Liver (tissue), 9 donors: ENCODE measurements around the gene CFAP65. TPM values are rescaled to one million over a fixed set of nuclear protein-coding genes. Genes with fewer than 3 reads are reported as not detected.

Source experiments
- DNase-seq: peaks from one replicate; pipeline ENCODE4 v3.0.0-alpha.2; 2017; ENCODE audit warnings: low spot score
- H3K27ac ChIP-seq, 2 donors: one replicate each; pipeline ENCODE4 v1.7.0; 2013; ENCODE audit warnings: inconsistent platforms in 2 of 2, low read length in 2 of 2, control low read depth in 1 of 2, low read depth in 1 of 2, mild to moderate bottlenecking in 1 of 2
- H3K27me3 ChIP-seq, 4 donors: one replicate each; pipeline versions ENCODE4 v1.6.1 to v1.7.0; 2013; ENCODE audit warnings: low read length in 3 of 4, inconsistent platforms in 1 of 4, mild to moderate bottlenecking in 1 of 4, moderate library complexity in 1 of 4; ENCODE audit not compliant: control insufficient read depth in 4 of 4, insufficient read depth in 4 of 4
- H3K36me3 ChIP-seq, 4 donors: one replicate each; pipeline versions ENCODE4 v1.6.1 to v1.7.0; 2013; ENCODE audit warnings: low read length in 3 of 4, mild to moderate bottlenecking in 3 of 4, low read depth in 1 of 4, moderate library complexity in 1 of 4; ENCODE audit not compliant: control insufficient read depth in 4 of 4, insufficient read depth in 3 of 4
- H3K4me1 ChIP-seq, 4 donors: one replicate each; pipeline versions ENCODE4 v1.6.1 to v1.7.0; 2013; ENCODE audit warnings: low read length in 3 of 4, mild to moderate bottlenecking in 3 of 4, moderate library complexity in 1 of 4; ENCODE audit not compliant: control insufficient read depth in 4 of 4, insufficient read depth in 4 of 4
- H3K4me3 ChIP-seq, 3 donors: one replicate each; pipeline versions ENCODE4 v1.6.1 to v1.7.0; 2013; ENCODE audit warnings: low read length in 3 of 3, control low read depth in 1 of 3, low read depth in 1 of 3, mild to moderate bottlenecking in 1 of 3
- H3K9ac ChIP-seq, 2 donors: one replicate each; pipeline ENCODE4 v1.7.0; 2013; ENCODE audit warnings: low read length in 2 of 2, mild to moderate bottlenecking in 2 of 2, moderate library complexity in 2 of 2, control low read depth in 1 of 2, low read depth in 1 of 2
- H3K9me3 ChIP-seq, 4 donors: one replicate each; pipeline versions ENCODE4 v1.6.1 to v1.7.0; 2013; ENCODE audit warnings: low read length in 3 of 4; ENCODE audit not compliant: control insufficient read depth in 4 of 4
- EGR1 ChIP-seq, 2 donors: IDR thresholded peaks; 2 replicates each; pipeline ENCODE4 v1.6.1; 2016 to 2018; ENCODE audit warnings: antibody characterized with exemption in 2 of 2, low read depth in 2 of 2
- FOXA1 ChIP-seq: IDR thresholded peaks from 2 replicates; pipeline ENCODE4 v1.6.1; 2016; ENCODE audit warnings: antibody characterized with exemption
- GABPA ChIP-seq, 2 donors: IDR thresholded peaks in 1 of 2; conservative IDR thresholded peaks in 1 of 2; 2 replicates each; pipeline ENCODE4 v1.6.1; 2016; ENCODE audit warnings: antibody characterized with exemption in 2 of 2, mild to moderate bottlenecking in 1 of 2, moderate library complexity in 1 of 2
- HNF4A ChIP-seq, 2 donors: conservative IDR thresholded peaks; 2 replicates each; pipeline ENCODE4 v1.6.1; 2016; ENCODE audit warnings: antibody characterized with exemption in 2 of 2, mild to moderate bottlenecking in 2 of 2
- HNF4G ChIP-seq: IDR thresholded peaks from 2 replicates; pipeline ENCODE4 v1.6.1; 2016; ENCODE audit warnings: antibody characterized with exemption
- JUND ChIP-seq, 2 donors: IDR thresholded peaks; 2 replicates each; pipeline ENCODE4 v1.6.1; 2016; ENCODE audit warnings: antibody characterized with exemption in 2 of 2
- SP1 ChIP-seq: IDR thresholded peaks from 2 replicates; pipeline ENCODE4 v1.6.1; 2018; ENCODE audit warnings: antibody characterized with exemption, mild to moderate bottlenecking
- YY1 ChIP-seq: IDR thresholded peaks from 2 replicates; pipeline ENCODE4 v1.6.1; 2016; ENCODE audit warnings: antibody characterized with exemption, mild to moderate bottlenecking
- WGBS: extraction: QIAGEN DNeasy Blood & Tissue Kit; methylation state at CpG from one replicate; pipeline ENCODE4 v1.1.7; 2013; 5-methylcytosine and 5-hydroxymethylcytosine counted together
- polyA plus RNA-seq, 2 donors: library from polyadenylated mRNA; stranded (reverse) in 1 of 2; unstranded in 1 of 2; fragments of 200-250 nt in 1 of 2; fragments of >200 nt in 1 of 2; fragmentation: Nextera tagmentation in 1 of 2; extraction: Ambion mirVana in 1 of 2; gene quantifications; one replicate each; pipeline versions ENCODE4 v1.2.1 to v1.2.3, GENCODE V29; 2013 to 2015
- total RNA-seq, 2 donors: library from RNA; depleted of rRNA; stranded (reverse); fragments of >200 nt; gene quantifications; one replicate each; pipeline ENCODE4 v1.2.3, GENCODE V29; 2014
- TF ChIP-seq, protein P1 (sequence below): IDR thresholded peaks from 2 replicates; pipeline ENCODE4 v1.6.1; 2016; ENCODE audit warnings: antibody characterized with exemption
- TF ChIP-seq, protein P2 (sequence below): IDR thresholded peaks from 2 replicates; pipeline ENCODE4 v1.6.1; 2016; ENCODE audit warnings: antibody characterized with exemption
- TF ChIP-seq, protein P3 (sequence below): IDR thresholded peaks from 2 replicates; pipeline ENCODE4 v1.6.1; 2016; ENCODE audit warnings: antibody characterized with exemption, mild to moderate bottlenecking
- donor health status: healthy.
- donor health status: healthy.
- donor health status: healthy.
- donor health status: healthy.
- donor health status: healthy.

The CFAP65 gene
- total and polyA plus RNA-seq, 4 donors = not detected

DNA sequence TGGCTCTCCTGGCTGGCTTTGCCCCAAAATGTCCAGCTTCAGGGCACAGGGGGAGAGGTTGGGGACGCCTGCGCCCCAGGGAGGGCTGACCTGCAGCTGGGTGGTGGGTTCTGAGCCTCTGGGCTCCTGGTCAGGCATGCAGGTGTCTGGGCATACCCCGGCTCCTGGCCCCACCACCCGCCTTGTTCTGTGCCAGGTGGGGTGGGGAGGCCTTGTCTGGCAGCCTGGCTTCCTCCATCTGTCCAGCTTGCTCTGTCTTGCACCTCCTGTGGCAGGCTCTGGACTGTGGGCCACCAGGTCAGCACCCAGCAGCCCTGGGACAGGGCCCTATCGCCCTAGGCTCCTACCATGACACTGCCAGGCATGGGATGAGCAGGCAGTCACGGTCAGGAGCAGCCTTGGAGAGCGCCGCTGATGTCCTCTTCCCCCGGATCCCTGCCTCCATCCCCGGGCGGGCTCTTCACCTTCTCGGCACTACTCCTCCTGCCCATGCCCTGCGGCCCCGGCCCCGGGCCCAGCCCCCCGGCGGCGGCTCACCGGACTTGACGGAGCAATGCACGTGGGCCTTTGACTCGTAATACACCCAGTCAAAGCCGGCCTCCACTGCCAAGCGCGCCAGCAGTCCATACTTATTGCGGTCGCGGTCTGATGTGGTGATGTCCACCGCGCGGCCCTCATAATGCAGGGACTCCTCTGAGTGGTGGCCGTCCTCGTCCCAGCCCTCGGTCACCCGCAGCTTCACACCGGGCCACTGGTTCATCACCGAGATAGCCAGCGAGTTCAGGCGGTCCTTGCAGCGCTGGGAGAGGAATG, 15.8 kb upstream of the CFAP65 start:
- Histone ChIP-seq H3K36me3 (peaks cover 0 to 6% (median 0%) of the 10 kb centered on the region in 4 donors), H3K27ac (no peak overlapping the region), H3K4me3 (no peak overlapping the region), H3K9ac (no peak overlapping the region), H3K27me3 (peaks cover 0 to 3% (median 0%) of the 10 kb centered on the region in 4 donors), H3K9me3 (no peaks in the 10 kb centered on the region), H3K4me1 (peaks cover 12 to 40% (median 29%) of the 10 kb centered on the region in 4 donors)
- 61% methylated on average over 40 of the region's 40 CpGs for WGBS
- DNase-seq = no peak
- no peak for TF ChIP-seq FOXA1
- no peak for TF ChIP-seq SP1
- no peak for TF ChIP-seq JUND (IDR thresholded peaks at IDR 0.05)
- TF ChIP-seq EGR1 (IDR thresholded peaks at IDR 0.05; ENCODE audit: low read depth in 2 of 2) = no peak
- TF ChIP-seq, protein P1, sequence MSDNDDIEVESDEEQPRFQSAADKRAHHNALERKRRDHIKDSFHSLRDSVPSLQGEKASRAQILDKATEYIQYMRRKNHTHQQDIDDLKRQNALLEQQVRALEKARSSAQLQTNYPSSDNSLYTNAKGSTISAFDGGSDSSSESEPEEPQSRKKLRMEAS = no peak
- no peak for TF ChIP-seq HNF4G

DNA sequence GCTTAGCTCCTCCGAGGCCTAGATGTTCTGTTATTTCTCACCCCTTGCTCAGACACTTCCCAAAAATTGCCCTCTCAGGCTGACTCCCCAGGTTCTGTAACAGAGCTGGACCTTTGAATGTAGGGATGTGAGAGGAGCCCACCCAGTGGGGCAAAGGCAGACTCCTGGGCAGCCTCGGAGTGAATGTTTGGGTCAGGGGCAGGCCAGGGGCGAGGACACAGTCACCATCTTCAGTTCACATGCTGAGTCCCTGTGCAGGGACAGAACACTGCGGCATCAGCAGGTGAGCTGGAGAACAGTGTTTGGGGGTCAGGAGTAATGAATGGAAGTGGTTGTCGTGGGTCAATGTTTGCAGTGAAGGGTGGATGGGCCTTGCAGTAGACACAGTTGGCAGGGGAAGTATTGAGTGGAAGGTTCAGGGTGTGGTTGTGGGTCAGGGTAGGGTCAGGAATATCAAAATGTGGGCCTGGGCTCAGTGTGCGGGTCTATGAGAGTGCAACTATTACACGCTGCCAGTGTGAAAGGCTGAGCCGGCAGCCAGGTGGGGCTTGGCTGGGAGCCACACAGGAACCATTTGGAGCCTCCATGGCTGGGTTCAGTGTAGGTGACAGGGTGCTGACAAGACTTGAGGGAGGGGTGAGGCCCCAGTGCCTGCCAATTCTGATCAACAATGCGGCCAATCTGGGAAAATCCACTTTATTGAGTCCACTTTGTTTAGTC, 15.0 kb upstream of the CFAP65 start:
- Histone ChIP-seq H3K9ac (no peak overlapping the region), H3K27ac (no peak overlapping the region), H3K4me3 (no peak overlapping the region), H3K27me3 (peaks cover 0 to 3% (median 0%) of the 10 kb centered on the region in 4 donors), H3K9me3 (no peaks in the 10 kb centered on the region), H3K36me3 (peaks cover 0 to 6% (median 0%) of the 10 kb centered on the region in 4 donors), H3K4me1 (peaks cover 12 to 40% (median 29%) of the 10 kb centered on the region in 4 donors)
- WGBS = 64% methylated on average over 9 of the region's 9 CpGs
- DNase-seq = no peak
- TF ChIP-seq HNF4A (conservative IDR thresholded peaks at IDR 0.05) = no peak
- TF ChIP-seq, protein P2, sequence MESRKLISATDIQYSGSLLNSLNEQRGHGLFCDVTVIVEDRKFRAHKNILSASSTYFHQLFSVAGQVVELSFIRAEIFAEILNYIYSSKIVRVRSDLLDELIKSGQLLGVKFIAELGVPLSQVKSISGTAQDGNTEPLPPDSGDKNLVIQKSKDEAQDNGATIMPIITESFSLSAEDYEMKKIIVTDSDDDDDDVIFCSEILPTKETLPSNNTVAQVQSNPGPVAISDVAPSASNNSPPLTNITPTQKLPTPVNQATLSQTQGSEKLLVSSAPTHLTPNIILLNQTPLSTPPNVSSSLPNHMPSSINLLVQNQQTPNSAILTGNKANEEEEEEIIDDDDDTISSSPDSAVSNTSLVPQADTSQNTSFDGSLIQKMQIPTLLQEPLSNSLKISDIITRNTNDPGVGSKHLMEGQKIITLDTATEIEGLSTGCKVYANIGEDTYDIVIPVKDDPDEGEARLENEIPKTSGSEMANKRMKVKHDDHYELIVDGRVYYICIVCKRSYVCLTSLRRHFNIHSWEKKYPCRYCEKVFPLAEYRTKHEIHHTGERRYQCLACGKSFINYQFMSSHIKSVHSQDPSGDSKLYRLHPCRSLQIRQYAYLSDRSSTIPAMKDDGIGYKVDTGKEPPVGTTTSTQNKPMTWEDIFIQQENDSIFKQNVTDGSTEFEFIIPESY = no peak
- no peak for TF ChIP-seq JUND (IDR thresholded peaks at IDR 0.05)
- no peak for TF ChIP-seq YY1
- TF ChIP-seq EGR1 (IDR thresholded peaks at IDR 0.05; ENCODE audit: low read depth in 2 of 2) = no peak
- no peak for TF ChIP-seq SP1
- TF ChIP-seq FOXA1 = no peak
- no peak for TF ChIP-seq GABPA (IDR thresholded peaks at IDR 0.05 in 1 of 2, conservative IDR thresholded peaks at IDR 0.05 in 1 of 2)
- no peak for TF ChIP-seq HNF4G
- TF ChIP-seq, protein P3, sequence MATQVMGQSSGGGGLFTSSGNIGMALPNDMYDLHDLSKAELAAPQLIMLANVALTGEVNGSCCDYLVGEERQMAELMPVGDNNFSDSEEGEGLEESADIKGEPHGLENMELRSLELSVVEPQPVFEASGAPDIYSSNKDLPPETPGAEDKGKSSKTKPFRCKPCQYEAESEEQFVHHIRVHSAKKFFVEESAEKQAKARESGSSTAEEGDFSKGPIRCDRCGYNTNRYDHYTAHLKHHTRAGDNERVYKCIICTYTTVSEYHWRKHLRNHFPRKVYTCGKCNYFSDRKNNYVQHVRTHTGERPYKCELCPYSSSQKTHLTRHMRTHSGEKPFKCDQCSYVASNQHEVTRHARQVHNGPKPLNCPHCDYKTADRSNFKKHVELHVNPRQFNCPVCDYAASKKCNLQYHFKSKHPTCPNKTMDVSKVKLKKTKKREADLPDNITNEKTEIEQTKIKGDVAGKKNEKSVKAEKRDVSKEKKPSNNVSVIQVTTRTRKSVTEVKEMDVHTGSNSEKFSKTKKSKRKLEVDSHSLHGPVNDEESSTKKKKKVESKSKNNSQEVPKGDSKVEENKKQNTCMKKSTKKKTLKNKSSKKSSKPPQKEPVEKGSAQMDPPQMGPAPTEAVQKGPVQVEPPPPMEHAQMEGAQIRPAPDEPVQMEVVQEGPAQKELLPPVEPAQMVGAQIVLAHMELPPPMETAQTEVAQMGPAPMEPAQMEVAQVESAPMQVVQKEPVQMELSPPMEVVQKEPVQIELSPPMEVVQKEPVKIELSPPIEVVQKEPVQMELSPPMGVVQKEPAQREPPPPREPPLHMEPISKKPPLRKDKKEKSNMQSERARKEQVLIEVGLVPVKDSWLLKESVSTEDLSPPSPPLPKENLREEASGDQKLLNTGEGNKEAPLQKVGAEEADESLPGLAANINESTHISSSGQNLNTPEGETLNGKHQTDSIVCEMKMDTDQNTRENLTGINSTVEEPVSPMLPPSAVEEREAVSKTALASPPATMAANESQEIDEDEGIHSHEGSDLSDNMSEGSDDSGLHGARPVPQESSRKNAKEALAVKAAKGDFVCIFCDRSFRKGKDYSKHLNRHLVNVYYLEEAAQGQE = no peak
